ENCODE results near the gene BLM.
"Not testable (repeated sequence)": the region's sequence is repeated elsewhere in the genome, so short reads cannot be mapped to it uniquely, and the experiment has no call there.

Gene BLM

DNA sequence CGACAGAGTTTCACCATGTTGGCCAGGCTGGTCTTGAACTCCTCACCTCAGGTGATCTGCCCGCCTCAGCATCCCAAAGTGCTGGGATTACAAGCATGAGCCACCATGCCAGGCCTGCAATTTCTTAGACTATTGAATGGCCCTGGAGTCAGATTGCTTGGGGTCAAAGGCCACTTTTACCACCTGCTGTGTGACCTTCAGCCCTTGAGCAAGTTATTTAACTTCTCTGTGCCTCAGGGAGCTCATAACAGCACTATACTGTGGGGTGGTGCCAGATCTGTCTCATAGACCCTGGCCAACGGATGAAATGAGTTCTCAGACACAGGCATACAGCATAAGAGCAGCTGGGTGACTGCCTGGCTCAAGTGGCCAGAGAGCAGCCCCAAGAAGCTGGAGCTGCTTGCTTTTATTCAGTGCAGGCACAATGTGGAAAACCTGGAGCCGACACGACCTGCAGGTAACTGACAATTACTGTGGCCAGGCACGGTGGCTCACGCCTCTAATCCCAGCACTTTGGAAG, 106.4 kb downstream of the BLM start:
- DNase-seq, result no peak

DNA sequence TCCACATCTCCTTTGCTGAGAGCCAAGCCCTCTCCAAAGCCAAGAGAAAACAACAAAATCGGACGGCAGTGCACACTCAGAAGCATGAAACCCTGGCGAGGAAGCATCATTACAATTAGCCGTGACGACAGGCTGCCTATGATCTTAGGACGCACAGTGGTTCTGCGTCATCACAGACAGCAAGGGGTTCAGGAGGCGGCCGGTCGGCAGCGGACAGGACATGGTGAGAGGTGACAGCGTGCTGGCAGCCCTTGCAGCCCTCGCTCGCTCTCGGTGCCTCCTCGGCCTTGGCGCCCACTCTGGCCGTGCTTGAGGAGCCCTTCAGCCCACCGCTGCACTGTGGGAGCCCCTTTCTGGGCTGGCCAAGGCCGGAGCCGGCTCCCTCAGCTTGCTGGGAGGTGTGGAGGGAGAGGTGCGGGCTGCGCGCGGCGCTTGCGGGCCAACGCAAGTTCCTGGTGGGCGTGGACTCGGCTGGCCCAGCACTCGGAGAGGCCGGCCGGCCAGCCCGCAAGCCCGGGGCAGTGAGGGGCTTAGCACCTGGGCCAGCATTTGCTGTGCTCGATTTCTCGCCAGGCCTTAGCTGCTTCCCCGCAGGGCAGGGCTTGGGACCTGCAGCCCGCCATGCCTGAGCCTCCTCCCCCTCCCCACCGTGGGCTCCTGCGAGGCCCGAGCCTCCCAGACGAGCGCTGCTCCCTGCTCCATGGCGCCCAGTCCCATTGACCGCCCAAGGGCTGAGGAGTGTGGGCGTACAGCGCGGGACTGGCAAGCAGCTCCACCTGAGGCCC, 108.2 kb downstream of the BLM start:
- not testable (repeated sequence) for DNase-seq

GRCh38 chr15:90826206-90826885, 109.2 kb downstream of the BLM start:
- not testable (repeated sequence) for DNase-seq

GRCh38 chr15:90826886-90827435, 109.8 kb downstream of the BLM start:
- no peak for DNase-seq

DNA sequence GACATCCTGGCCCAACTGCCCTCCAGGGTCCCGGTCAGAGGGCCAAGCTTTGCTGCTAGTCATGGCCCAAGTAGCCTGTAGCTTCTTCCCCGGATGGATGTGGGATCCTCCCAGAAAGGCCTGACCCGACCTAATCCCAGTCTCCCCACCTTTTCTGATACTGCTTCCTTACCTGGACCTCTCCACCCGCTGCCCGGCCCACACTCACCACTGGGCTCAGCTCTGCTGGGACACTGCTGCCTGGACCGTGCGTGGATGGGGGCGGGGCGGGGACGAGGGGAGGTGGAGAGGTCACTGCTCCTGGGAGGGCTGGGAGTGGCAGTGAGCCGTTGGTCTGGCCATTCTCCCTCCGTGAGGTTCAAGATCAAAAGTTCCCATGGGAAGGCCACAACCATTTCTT, 111.0 kb downstream of the BLM start:
- DNase-seq, result no peak

- DNase-seq, result no peak
These were observed 112.0 kb downstream of the BLM start for GRCh38 chr15:90829126-90829525.

- DNase-seq, result no peak
These were observed 112.8 kb downstream of the BLM start for GRCh38 chr15:90829942-90830440.

DNA sequence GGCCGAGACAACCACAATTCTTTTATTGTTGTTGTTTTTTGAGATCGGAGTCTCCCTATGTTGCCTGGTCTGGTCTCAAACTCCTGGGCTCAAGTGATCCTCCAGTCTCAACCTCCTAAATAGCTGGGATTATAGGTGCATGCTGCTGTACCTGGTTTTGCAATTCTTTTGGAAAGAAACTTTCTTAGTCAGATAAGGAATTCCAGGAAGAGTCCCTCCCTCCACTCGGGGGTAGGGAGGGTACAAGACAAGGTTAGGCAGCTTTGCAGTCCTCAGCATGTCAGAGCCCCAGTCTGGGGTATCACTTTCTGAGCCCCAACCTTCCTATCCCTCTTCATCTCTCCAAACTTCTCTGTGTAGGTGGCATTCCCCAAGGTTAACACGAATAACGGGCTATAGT, 117.5 kb downstream of the BLM start:
- DNase-seq, result no peak

- DNase-seq, result no peak
These were observed 119.2 kb downstream of the BLM start for GRCh38 chr15:90836296-90836871.

DNA sequence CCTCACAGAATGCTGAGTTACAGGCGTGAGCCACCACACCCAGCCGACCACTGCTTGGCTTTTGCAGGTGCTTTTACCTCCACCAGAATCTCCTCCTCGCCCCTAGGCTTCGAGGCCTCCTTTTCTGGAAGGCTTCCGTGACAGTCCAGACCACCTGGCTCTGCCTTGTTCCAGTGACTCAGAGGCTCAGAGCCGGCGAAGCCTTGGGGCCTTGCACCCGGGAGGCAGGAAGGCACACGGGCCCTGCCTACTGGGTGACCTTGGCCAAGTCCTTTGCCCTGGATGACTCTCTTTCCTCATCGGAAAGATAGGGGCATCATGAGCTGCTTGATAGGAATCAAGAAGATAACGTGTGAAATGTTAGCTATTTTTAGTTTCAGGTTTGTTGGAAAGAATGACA, 119.9 kb downstream of the BLM start:
- DNase-seq, result no peak

GRCh38 chr15:90838139-90838538, 121.0 kb downstream of the BLM start:
- no peak for DNase-seq

DNA sequence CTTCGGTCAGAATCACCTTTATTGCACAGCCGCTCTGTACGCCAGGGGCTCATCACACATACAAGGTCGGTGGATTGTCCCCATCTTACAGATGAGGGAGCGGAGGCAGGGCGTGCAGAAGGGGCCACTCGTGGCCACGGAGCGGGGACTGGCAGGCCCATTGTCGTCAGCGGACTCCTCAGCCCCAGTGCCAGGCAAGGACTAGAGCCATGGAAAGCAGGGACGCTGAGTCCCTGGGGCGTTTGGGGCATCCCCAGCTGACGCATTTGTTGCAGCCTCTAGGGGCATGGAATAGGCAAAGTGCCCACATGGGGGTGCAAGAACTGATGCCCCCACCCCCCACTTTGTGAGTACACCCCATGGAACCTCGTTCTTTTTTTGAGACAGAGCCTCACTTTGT, 121.4 kb downstream of the BLM start:
- DNase-seq, result no peak

DNA sequence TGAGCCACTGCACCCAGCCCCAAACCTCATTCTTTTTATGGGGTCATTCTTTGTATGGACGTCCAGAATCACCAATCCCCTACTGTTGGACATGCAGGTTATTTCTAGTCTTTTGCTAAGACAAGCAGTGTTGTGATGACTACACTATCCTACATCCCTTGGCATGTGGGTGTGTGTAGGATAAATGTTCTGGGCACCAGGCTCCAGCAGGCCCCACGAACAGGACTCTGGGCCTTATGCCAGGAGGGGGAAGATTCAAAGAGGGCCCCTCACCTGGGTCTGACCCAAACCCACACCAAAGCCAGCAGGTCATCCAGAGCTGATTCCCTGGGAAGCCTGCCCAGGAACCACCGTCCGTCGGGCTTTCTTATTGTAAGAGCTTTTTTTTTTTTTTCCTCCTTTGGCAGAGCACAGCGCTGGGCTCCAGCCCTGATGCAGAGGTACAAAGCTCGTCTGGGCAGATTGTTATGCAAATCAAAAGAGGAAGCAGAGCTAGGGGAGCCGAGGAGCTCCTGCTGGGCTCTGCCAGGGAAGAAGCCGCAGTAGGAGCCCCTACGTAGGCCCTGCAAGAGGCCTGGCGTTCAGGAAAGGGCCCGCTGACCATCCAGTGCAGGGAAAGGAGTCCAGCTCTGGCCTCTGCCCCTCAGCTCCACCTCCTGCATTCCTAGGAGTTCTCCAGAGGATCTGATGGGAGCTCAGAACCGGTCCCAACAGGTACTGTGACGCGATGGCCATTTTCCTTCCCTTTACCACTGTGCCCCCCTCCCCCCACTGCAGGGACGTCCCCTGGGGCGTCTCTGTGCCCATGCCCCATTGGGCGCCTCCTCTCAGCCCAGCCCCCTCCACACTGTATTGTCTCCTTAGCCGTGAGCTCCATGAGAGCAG, 122.3 kb downstream of the BLM start:
- no peak for DNase-seq

GRCh38 chr15:90840157-90840855, 123.2 kb downstream of the BLM start:
- no peak for DNase-seq

DNA sequence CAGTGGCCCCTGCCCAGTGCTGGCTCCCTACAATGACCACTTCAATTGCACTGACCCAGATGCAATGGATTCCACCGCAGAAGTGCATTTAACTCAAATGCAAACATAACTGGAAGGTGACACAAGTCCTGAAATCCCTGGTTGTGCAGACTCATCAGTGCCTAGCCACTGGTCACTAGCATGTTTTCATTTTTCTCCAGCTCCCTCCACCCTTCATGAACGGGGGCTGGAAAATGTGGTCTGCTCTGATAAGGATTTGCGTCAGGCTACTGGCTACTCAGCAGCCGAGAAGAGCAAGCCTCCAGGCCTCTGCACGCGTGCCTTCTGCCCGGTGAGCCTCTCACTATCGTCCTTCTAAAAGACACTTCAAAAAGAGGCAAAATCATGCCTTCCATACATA, 123.8 kb downstream of the BLM start:
- no peak for DNase-seq

DNA sequence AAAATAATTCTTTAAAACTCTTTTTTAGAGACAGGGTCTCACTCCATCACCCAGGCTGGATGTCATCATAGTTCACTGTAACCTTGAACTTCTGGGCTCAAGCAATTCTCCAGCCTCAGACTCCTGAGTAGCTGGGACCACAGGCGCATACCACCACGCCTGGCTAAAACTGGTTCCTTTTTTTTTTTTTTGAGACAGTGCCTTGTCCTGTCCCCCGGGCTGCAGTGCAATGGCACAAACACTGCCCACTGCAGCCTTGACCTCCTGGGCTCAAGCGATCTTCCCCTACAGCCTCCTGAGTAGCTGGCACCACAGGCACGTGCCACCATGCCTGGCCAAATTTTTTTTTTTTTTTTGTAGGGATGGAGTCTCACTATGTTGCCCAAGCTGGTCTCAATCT, 127.5 kb downstream of the BLM start:
- DNase-seq, result no peak

GRCh38 chr15:90845201-90845949, 128.2 kb downstream of the BLM start:
- DNase-seq, result no peak

GRCh38 chr15:90849424-90849823, 132.3 kb downstream of the BLM start:
- DNase-seq, result not testable (repeated sequence)

DNA sequence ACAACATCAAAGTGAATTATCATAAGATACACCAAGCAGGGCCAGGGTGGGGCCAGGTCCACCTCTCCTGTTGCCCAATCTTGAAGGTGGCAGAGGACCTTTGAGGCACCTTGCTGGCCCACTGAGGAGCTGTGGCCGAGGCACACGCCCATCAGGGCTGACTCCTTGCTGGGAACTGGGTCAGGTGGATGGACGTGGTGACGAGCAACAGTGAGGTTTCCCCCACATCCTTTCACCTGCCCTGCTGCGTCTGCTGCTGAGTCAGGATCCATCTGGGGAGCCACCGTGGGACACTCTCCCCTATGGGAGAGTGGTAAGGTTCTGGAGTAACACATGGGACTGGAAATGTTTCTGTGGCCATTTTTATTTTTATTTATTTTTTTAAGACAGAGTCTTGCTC, 134.0 kb downstream of the BLM start:
- no peak for DNase-seq

DNA sequence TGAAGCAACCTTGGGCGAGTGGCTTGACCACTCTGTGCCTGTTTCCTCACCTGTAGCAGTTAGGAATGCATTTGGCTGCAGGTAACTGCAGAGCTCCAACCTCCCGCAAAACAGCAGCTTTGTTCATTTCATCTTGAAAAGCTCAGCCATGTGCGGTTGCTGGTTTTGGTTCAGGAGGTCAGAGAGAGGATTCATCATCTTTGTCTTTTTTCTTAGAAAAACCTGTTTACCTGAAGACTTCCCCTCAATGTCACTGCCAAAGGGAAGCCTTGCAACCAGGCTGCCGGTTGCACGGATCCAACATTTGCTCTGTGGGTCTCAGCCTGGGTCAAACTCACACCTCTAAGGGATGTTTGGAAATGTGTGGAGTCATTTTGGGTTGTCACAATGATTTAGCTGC, 134.8 kb downstream of the BLM start:
- DNase-seq, result no peak

GRCh38 chr15:90855139-90855538, 138.0 kb downstream of the BLM start:
- DNase-seq, result no peak

All from DMS79 (cell line).